DOHH2 (cell line): ENCODE measurements around the gene SENP6.

Source experiments
- H3F3A ChIP-seq: fragments of 200-600 bp; sonication (generic), shearing (Covaris generic); 2 replicates; pipeline ENCODE4 v1.6.0; 2016; ENCODE audit warnings: antibody characterized with exemption, mild to moderate bottlenecking; ENCODE audit not compliant: control insufficient read depth, insufficient read depth
- H3K27ac ChIP-seq: fragments of 200-600 bp; sonication (generic); 2 replicates; pipeline ENCODE4 v1.5.1; 2014; ENCODE audit warnings: low read depth, mild to moderate bottlenecking, low read length, moderate library complexity
- H3K27me3 ChIP-seq: fragments of 200-600 bp; sonication (generic); 2 replicates; pipeline ENCODE4 v1.6.1; 2014; ENCODE audit warnings: mild to moderate bottlenecking, low read length, mixed read lengths; ENCODE audit not compliant: control insufficient read depth
- H3K36me3 ChIP-seq: fragments of 200-600 bp; sonication (generic); 2 replicates; pipeline ENCODE4 v1.6.1; 2014; ENCODE audit warnings: mild to moderate bottlenecking, low read length, moderate library complexity, mixed read lengths; ENCODE audit not compliant: control insufficient read depth
- H3K4me1 ChIP-seq: fragments of 200-600 bp; sonication (generic); 2 replicates; pipeline ENCODE4 v1.6.1; 2014; ENCODE audit warnings: mild to moderate bottlenecking, low read length, mixed read lengths; ENCODE audit not compliant: control insufficient read depth
- H3K4me2 ChIP-seq: fragments of 200-600 bp; sonication (generic); 2 replicates; pipeline ENCODE4 v1.6.0; 2014; ENCODE audit warnings: mild to moderate bottlenecking, low read length, moderate library complexity
- H3K4me3 ChIP-seq: fragments of 200-600 bp; sonication (generic); 2 replicates; pipeline ENCODE4 v1.5.1; 2014; ENCODE audit warnings: mild to moderate bottlenecking, low read length, mixed read lengths
- H3K79me2 ChIP-seq: fragments of 200-600 bp; sonication (generic); 2 replicates; pipeline ENCODE4 v1.6.1; 2014; ENCODE audit warnings: mild to moderate bottlenecking, low read length, mixed read lengths; ENCODE audit not compliant: control insufficient read depth
- H3K9me2 ChIP-seq: fragments of 200-600 bp; sonication (generic); replicated peaks from 2 replicates; pipeline ENCODE4 v1.6.1; 2014; ENCODE audit warnings: mild to moderate bottlenecking, low read length, mixed read lengths; ENCODE audit not compliant: control insufficient read depth
- H3K9me3 ChIP-seq: fragments of 200-600 bp; sonication (generic); 2 replicates; pipeline ENCODE4 v1.6.1; 2014; ENCODE audit warnings: antibody characterized with exemption, low read length, mixed read lengths; ENCODE audit not compliant: control insufficient read depth, insufficient read depth
- H4K20me1 ChIP-seq: fragments of 200-600 bp; sonication (generic); 2 replicates; pipeline ENCODE4 v1.6.0; 2014; ENCODE audit warnings: low read depth, mild to moderate bottlenecking, antibody characterized with exemption, low read length, moderate library complexity; ENCODE audit not compliant: control insufficient read depth, insufficient read depth
- CTCF ChIP-seq: fragments of 200-600 bp; sonication (generic); IDR thresholded peaks from one replicate; pipeline ENCODE4 v1.5.1; 2014; ENCODE audit warnings: antibody characterized with exemption, mild to moderate bottlenecking, low read depth, low read length; ENCODE audit not compliant: poor library complexity, severe bottlenecking
- EZH2phosphoT487 ChIP-seq: fragments of 200-600 bp; sonication (generic); IDR thresholded peaks from 2 replicates; pipeline ENCODE4 v1.6.1; 2017; ENCODE audit warnings: borderline replicate concordance, mild to moderate bottlenecking, antibody characterized with exemption, low read length, moderate library complexity, mixed read lengths

SENP6 gene

GRCh38 chr6:75751443-75751842 lies 149.8 kb downstream of the SENP6 start:
- TF ChIP-seq CTCF (no peak), EZH2phosphoT487 (no peak)
- Histone ChIP-seq H3K9me2 (no peaks in the 10 kb centered on the region), H3K27ac (no peak overlapping the region), H3K4me2 (no peak overlapping the region), H3F3A (peaks cover 17% of the 10 kb centered on the region), H3K36me3 (no peaks in the 10 kb centered on the region), H3K4me1 (peaks cover 31% of the 10 kb centered on the region), H3K27me3 (peaks cover 8% of the 10 kb centered on the region), H3K79me2 (peaks cover 4% of the 10 kb centered on the region; the same call in 1 of the 2 replicates), H3K4me3 (no peak overlapping the region), H3K9me3 (no peaks in the 10 kb centered on the region), H4K20me1 (no peaks in the 10 kb centered on the region)

- no peaks in the 10 kb centered on the region for H3K36me3 ChIP-seq
- no peaks in the 10 kb centered on the region for H4K20me1 ChIP-seq
- H3K4me2 ChIP-seq: no peak overlapping the region
- H3K4me1 ChIP-seq: peaks cover 25% of the 10 kb centered on the region
- no peak overlapping the region for H3K27ac ChIP-seq
- H3K9me2 ChIP-seq: no peaks in the 10 kb centered on the region
- no peak overlapping the region for H3K4me3 ChIP-seq
- peaks cover 8% of the 10 kb centered on the region for H3K27me3 ChIP-seq
- peaks cover 15% of the 10 kb centered on the region for H3F3A ChIP-seq
- TF ChIP-seq EZH2phosphoT487: no peak
- TF ChIP-seq CTCF: no peak
- H3K79me2 ChIP-seq: peaks cover 4% of the 10 kb centered on the region; the same call in 1 of the 2 replicates
- no peaks in the 10 kb centered on the region for H3K9me3 ChIP-seq
Measured at GRCh38 chr6:75752365-75752764, 150.7 kb downstream of the SENP6 start.

GRCh38 chr6:75755704-75756103 lies 154.0 kb downstream of the SENP6 start:
- TF ChIP-seq CTCF (no peak), EZH2phosphoT487 (no peak)
- no peaks in the 10 kb centered on the region for H3K79me2 ChIP-seq

GRCh38 chr6:75757295-75757694 lies 155.6 kb downstream of the SENP6 start:
- Histone ChIP-seq H3K4me2 (no peak overlapping the region), H3K4me1 (no peaks in the 10 kb centered on the region), H4K20me1 (no peaks in the 10 kb centered on the region), H3K9me2 (no peaks in the 10 kb centered on the region), H3K79me2 (no peaks in the 10 kb centered on the region), H3K27ac (no peak overlapping the region), H3F3A (no peaks in the 10 kb centered on the region), H3K27me3 (no peaks in the 10 kb centered on the region), H3K36me3 (no peaks in the 10 kb centered on the region), H3K4me3 (no peak overlapping the region), H3K9me3 (no peaks in the 10 kb centered on the region)
- TF ChIP-seq EZH2phosphoT487 (no peak), CTCF (no peak)

More at GRCh38 chr6:75755704-75756103, 154.0 kb downstream of the SENP6 start:
- no peak overlapping the region for H3K4me2 ChIP-seq
- H3K4me3 ChIP-seq: no peak overlapping the region
- no peaks in the 10 kb centered on the region for H3K4me1 ChIP-seq
- H3K36me3 ChIP-seq: no peaks in the 10 kb centered on the region
- peaks cover 3% of the 10 kb centered on the region; the same call in 1 of the 2 replicates for H3F3A ChIP-seq
- no peaks in the 10 kb centered on the region for H4K20me1 ChIP-seq
- H3K9me3 ChIP-seq: no peaks in the 10 kb centered on the region
- H3K9me2 ChIP-seq: no peaks in the 10 kb centered on the region
- H3K27me3 ChIP-seq: no peaks in the 10 kb centered on the region
- H3K27ac ChIP-seq: no peak overlapping the region
